EL (cell line): ENCODE results near the gene GLB1L2.

Source experiments
- DNase-seq: peaks from one replicate; pipeline ENCODE4 v3.0.0-alpha.2; 2016

GLB1L2 gene

GRCh38 chr11:134389464-134390180 lies 57.8 kb downstream of the GLB1L2 start:
- DNase-seq = no peak

- no peak for DNase-seq
Measured at GRCh38 chr11:134390706-134391569, 59.1 kb downstream of the GLB1L2 start.

- no peak for DNase-seq
Measured at GRCh38 chr11:134391656-134392055, 59.9 kb downstream of the GLB1L2 start.

- no peak for DNase-seq
Measured at GRCh38 chr11:134392953-134393615, 61.3 kb downstream of the GLB1L2 start.

- no peak for DNase-seq
Measured at GRCh38 chr11:134393638-134394037, 61.9 kb downstream of the GLB1L2 start.

- no peak for DNase-seq
Measured at GRCh38 chr11:134394311-134394710, 62.5 kb downstream of the GLB1L2 start.

GRCh38 chr11:134395002-134395401 lies 63.2 kb downstream of the GLB1L2 start:
- no peak for DNase-seq

GRCh38 chr11:134397304-134398078 lies 65.7 kb downstream of the GLB1L2 start:
- DNase-seq = no peak

GRCh38 chr11:134398079-134398444 lies 66.3 kb downstream of the GLB1L2 start:
- DNase-seq = no peak

GRCh38 chr11:134398644-134399292 lies 67.0 kb downstream of the GLB1L2 start:
- DNase-seq = no peak

- DNase-seq = no peak
Measured at GRCh38 chr11:134399293-134399654, 67.5 kb downstream of the GLB1L2 start.

GRCh38 chr11:134399996-134400395 lies 68.2 kb downstream of the GLB1L2 start:
- no peak for DNase-seq

- no peak for DNase-seq
Measured at GRCh38 chr11:134401825-134402809, 70.3 kb downstream of the GLB1L2 start.

- DNase-seq = no peak
Measured at GRCh38 chr11:134402910-134403309, 71.1 kb downstream of the GLB1L2 start.

- no peak for DNase-seq
Measured at GRCh38 chr11:134404575-134405341, 73.0 kb downstream of the GLB1L2 start.

- no peak for DNase-seq
Measured at GRCh38 chr11:134405436-134405835, 73.6 kb downstream of the GLB1L2 start.

- DNase-seq = no peak
Measured at GRCh38 chr11:134405841-134406240, 74.1 kb downstream of the GLB1L2 start.

- DNase-seq = no peak
Measured at GRCh38 chr11:134406264-134407185, 74.7 kb downstream of the GLB1L2 start.

GRCh38 chr11:134407321-134407828 lies 75.6 kb downstream of the GLB1L2 start:
- no peak for DNase-seq
